ENCODE data around the gene PARVB. TPM values are rescaled to one million over a fixed set of nuclear protein-coding genes. Genes with fewer than 3 reads are reported as not detected.

PARVB gene
- total RNA-seq, 4 donors from 2014 or later, result 59.5 to 82.0 (median 61.2) TPM

DNA sequence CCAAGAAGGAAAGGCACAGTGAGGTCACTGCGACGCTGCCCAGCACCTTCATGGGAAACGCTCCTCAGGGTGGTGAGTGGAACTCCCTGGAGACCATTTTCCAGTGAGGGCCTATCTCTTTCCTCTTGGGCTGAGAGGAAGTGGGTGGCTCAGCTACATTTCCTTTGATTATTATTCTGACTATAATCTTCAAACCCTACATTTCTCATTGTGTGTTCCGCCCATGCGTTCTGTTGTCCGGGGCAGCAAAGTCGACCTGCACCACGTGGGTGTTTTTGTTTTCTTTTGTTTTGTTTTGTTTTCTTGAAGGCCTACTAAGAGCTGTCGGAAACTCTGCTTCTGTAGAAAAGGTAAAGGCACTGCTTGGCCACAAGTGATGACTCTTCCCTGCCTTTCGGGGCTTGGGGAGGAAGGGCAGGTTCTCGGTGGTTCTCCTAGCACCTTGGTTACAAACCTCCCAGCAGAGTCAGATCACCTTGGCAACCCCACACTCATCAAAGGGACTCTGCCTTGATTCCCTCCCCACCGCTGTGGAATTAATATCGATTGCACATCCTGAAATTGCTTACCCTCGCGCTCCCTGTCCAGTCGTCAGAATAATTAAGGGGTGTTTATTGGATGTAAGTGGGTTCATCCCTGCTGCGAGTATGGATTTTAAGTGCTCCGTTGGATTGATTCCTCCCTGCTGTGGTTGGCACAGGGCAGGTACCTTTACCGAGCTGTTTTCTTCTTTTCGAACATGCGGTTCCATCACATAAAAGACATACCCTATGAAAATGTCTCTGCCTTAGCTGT lies 7.3 kb downstream of the PARVB start:
- ATAC-seq (ENCODE audit: low FRiP score) (no peak), DNase-seq (ENCODE audit: low spot score) (no peak)
- TF ChIP-seq, protein P1, sequence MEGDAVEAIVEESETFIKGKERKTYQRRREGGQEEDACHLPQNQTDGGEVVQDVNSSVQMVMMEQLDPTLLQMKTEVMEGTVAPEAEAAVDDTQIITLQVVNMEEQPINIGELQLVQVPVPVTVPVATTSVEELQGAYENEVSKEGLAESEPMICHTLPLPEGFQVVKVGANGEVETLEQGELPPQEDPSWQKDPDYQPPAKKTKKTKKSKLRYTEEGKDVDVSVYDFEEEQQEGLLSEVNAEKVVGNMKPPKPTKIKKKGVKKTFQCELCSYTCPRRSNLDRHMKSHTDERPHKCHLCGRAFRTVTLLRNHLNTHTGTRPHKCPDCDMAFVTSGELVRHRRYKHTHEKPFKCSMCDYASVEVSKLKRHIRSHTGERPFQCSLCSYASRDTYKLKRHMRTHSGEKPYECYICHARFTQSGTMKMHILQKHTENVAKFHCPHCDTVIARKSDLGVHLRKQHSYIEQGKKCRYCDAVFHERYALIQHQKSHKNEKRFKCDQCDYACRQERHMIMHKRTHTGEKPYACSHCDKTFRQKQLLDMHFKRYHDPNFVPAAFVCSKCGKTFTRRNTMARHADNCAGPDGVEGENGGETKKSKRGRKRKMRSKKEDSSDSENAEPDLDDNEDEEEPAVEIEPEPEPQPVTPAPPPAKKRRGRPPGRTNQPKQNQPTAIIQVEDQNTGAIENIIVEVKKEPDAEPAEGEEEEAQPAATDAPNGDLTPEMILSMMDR (IDR thresholded peaks at IDR 0.05), result no peak

DNA sequence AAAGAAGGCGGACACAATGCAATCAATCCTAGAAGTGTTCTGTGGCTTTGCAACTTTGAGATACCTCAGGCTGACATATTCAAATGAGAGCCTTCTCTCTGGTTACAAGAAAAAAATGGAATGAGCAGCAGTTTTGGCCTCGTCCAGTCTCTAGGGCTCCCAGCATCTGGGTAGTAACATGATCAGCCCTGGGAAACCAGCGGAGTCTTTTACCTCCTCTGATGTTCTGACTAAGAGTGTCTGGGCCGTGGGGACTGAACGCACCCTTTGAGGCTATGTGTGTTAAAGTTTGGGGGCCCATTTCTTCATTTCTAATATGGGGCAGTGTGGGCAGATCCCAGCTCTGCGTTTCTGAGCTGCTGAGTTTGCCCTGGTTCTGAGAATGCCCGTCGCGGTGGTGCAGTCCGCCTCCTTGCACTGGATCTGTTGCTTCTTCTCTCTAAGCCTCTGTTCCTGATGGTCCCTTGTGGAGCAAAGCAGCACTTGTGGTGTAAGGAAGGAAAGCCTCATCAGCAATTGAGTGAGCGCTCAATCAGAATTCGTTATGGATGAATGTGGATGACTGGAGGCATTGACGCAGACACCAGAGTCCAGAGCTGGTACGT lies 8.1 kb downstream of the PARVB start:
- ATAC-seq (ENCODE audit: low FRiP score), result no peak
- no peak for DNase-seq (ENCODE audit: low spot score)
- TF ChIP-seq, protein P1 (IDR thresholded peaks at IDR 0.05), result no peak

DNA sequence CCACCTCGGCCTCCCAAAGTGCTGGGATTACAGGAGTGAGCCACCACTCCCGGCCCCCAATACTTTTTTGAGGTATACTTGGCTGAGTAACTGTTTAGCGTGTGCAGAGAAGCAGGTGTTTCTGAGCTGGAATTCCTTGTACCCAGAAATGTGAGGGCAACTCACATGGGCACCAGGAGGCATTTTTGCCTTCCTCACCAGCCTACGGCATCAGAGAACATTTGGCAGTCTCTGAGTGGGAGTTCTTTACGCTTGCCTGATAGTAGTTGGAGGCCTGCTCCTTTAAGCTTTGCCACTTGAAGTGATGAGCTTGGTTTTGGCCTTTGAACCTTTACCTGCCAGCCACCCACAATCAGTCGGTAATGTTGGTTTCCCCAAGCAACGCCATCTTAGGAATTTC lies 9.2 kb downstream of the PARVB start:
- TF ChIP-seq, protein P1 (IDR thresholded peaks at IDR 0.05), result no peak
- no peak for DNase-seq (ENCODE audit: low spot score)
- no peak for ATAC-seq (ENCODE audit: low FRiP score)

DNA sequence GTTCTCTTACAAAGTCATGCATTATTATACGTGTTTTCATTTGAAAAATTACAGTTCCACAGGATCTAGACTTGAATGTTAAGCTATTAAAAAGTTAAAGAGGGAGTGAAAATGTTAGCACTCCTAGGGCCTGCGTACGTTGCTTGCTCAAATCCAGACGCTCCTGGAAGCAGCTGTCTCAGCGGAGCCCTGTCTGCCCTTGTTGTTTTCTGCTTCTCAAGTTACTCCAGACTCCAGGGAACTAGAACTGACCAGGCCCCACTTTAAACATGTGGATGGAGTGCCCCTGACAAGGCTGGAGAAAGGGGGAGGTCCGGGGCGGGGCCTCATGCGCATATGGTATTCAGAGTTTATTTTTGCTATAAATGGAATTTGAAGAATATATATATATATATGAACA lies 9.6 kb downstream of the PARVB start:
- TF ChIP-seq, protein P1 (IDR thresholded peaks at IDR 0.05), result no peak
- ATAC-seq (ENCODE audit: low FRiP score) (no peak), DNase-seq (ENCODE audit: low spot score) (no peak)

DNA sequence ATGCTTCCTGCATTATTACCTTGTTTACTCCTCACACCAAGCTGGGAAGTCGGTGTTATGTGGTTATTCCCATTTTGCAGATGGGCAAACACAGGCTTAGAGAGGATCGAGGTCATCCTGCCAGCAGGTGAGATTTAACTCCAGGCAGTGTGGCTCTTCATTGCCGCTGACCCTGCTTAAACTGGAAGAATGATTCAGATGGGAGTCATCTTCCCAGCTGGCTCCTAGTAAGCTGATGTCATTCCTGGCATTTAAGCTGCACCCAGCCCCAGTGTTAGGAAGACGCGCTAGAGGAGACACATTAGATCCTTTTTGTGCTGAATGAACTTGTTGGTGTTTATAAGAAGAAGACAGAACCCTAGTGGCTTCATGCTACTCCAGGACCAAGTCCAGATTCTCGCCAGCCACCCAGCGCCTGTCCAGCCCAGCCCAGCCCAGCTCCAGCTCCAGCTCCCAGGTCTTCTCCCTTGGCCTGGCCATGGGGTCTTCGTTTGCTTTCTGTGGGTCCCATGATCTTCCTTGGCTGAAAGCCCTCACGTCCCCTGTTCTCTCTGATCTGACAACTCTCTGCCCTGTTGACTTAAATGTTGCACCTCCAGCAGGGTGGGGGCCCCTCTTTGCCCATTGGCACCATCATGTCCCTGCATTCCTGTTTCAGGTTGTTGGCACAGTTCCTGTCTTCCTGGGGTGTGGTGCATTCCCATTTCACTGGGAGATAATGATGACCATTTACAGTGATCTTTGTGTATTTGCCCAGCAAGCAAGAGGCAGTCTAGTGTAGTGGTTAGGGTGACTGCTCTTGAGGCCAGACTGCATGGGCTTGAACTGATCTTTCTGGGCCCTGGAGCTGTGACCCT lies 13.6 kb downstream of the PARVB start:
- ATAC-seq (ENCODE audit: low FRiP score), result peak; percentile 96
- no peak for DNase-seq (ENCODE audit: low spot score)
- TF ChIP-seq, protein P1 (IDR thresholded peaks at IDR 0.05), result no peak

DNA sequence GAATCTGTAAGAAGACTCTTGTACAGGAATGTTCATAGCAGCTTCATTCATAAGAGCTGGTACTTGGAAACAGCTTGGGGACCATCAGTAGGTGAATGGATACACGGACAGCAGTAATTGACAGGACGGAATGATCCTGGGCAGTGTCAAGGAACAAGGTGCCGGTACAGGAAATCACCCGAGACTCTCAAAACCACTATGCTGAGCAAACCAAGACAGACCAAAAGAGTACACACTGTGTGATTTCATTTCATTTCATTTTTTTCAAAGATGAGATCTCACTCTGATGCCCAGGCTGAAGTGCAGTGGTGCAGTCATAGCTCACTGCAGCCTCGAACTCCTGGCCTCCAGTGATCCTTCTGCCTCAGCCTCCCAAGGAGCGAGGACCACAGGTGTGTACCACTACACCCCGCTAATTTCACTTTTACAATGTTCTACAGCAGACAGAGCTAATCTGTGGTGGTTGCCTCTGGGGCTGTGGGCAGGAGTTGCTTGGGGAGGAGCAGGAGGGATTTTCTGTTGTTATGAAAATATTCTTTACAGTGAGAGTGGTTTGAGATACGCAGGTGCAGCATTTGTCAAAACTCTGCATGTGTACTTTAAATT lies 15.6 kb downstream of the PARVB start:
- ATAC-seq (ENCODE audit: low FRiP score) (no peak), DNase-seq (ENCODE audit: low spot score) (no peak)
- TF ChIP-seq, protein P1 (IDR thresholded peaks at IDR 0.05), result no peak

All from omental fat pad (tissue), 4 donors.